Mucosa of stomach (tissue), 1 donor: ENCODE results near the gene TPRX2.
"Not testable (repeated sequence)": the region's sequence is repeated elsewhere in the genome, so short reads cannot be mapped to it uniquely, and the experiment has no call there.

Source experiments
- H3K27me3 ChIP-seq: one replicate; pipeline ENCODE4 v1.7.0; 2013; ENCODE audit warnings: mild to moderate bottlenecking, low read length; ENCODE audit not compliant: control insufficient read depth, insufficient read depth
- H3K36me3 ChIP-seq: one replicate; pipeline ENCODE4 v1.7.0; 2013; ENCODE audit warnings: low read length; ENCODE audit not compliant: control insufficient read depth, insufficient read depth
- H3K4me1 ChIP-seq: one replicate; pipeline ENCODE4 v1.7.0; 2013; ENCODE audit warnings: mild to moderate bottlenecking, low read length; ENCODE audit not compliant: control insufficient read depth, insufficient read depth
- H3K4me3 ChIP-seq: one replicate; pipeline ENCODE4 v1.7.0; 2013; ENCODE audit warnings: low read length
- H3K9ac ChIP-seq: one replicate; pipeline ENCODE4 v1.7.0; 2013; ENCODE audit warnings: mild to moderate bottlenecking, low read length, moderate library complexity
- H3K9me3 ChIP-seq: one replicate; pipeline ENCODE4 v1.7.0; 2013; ENCODE audit warnings: mild to moderate bottlenecking, low read length, moderate library complexity; ENCODE audit not compliant: control insufficient read depth
- donor health status: Pancreatic carcinoma.

The TPRX2 gene

DNA sequence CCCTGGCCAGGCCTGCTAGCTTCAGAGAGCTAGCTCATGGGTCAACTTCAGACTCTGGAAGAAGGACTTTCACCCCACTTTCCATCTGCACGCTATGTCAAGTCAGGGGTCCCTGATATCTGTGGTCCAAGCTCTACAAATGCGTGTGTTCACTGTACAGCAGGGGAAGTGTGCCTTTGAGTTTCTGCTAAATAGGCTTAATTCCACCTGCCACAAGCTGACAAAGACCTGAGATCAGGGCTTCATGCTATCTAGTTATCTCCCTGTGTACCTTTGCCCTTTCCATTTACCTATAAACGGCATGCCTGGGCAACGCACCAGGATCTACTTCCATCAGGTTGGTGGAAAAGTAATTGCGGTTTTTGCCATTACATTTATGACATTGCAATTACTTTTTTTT is 37.7 kb downstream of the TPRX2 start:
- Histone ChIP-seq H3K9me3 (no peaks in the 10 kb centered on the region), H3K4me1 (no peaks in the 10 kb centered on the region), H3K27me3 (no peaks in the 10 kb centered on the region), H3K4me3 (no peak overlapping the region), H3K36me3 (no peaks in the 10 kb centered on the region), H3K9ac (no peak overlapping the region)

DNA sequence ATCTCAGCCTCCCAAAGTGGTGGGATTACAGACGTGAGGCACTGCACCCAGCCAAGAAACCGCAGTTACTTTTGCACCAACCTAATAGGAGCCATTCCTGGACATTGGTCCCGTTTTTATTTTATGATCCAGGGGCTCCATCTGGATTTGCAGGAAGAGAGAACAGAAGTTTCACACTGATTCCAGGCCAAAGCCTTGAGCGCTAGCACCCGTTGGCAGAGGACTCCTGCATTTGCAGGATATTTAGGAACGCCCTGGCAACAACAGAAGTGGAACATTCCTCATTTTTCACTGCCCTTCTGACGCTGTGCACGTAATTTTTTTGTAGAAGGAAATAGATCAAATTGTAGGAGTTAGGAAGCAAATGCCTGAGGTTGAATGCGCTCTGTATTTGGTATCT is 38.8 kb downstream of the TPRX2 start:
- Histone ChIP-seq H3K4me3 (no peak overlapping the region), H3K9me3 (no peaks in the 10 kb centered on the region), H3K9ac (no peak overlapping the region), H3K4me1 (no peaks in the 10 kb centered on the region), H3K27me3 (no peaks in the 10 kb centered on the region), H3K36me3 (no peaks in the 10 kb centered on the region)

DNA sequence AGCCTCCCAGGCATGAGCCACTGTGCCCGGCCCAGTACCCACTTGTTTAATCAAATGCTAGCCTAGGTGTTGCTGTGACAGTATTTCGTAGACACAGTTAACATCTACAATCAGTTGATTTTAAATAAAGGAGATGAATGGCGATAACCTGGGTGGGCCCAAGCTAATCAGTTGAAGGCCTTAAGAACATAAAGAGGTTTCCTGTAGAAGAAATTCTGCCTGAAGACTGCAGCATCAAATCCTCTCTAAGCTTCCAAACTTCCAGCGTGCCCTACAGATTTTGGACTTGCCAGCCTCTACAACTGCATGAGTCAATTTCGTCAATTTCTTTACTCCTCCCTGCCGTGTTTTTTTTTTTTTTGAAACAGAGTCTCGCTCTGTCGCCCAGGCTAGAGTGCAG is 40.3 kb downstream of the TPRX2 start:
- Histone ChIP-seq H3K4me3 (no peak overlapping the region), H3K27me3 (no peaks in the 10 kb centered on the region), H3K4me1 (no peaks in the 10 kb centered on the region), H3K9me3 (no peaks in the 10 kb centered on the region), H3K9ac (no peak overlapping the region), H3K36me3 (no peaks in the 10 kb centered on the region)

DNA sequence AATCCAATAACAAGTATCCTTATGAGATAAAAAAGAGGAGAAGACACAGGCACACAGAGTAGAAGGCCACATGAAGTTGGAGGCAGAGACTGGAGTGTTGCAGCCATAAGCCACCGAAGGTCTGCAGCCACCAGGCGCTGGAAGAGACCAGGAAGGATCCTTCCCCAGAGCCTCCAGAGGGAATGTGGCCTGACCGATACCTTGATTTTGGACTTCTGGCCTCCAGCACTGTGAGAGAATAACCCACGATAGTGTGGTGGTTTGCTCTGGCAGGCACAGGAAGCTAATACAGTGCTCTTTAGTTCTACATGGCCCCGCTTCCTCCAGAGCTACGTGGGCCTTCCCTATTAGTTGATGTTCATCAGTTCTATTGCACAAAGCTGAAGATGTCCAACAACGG is 42.3 kb downstream of the TPRX2 start:
- Histone ChIP-seq H3K9ac (no peak overlapping the region), H3K27me3 (no peaks in the 10 kb centered on the region), H3K4me1 (no peaks in the 10 kb centered on the region), H3K4me3 (no peak overlapping the region), H3K9me3 (no peaks in the 10 kb centered on the region), H3K36me3 (no peaks in the 10 kb centered on the region)

DNA sequence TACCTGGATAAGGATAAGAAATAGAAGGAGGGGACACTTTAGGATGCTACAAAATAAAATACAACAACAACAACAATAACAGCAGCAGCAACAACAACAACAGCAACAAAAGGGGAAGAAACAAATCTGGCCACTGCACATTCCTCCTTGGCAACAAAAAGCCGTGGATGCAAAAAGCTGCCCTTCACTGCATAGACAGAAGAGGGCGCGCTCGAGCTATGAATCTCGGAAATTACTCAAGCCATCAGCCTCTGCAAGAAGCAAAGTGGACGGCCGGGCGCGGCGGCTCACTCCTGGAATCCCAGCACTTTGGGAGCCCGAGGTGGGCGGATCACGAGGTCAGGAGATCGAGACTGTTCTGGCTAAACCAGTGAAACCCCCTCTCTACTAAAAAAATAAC is 50.3 kb downstream of the TPRX2 start:
- H3K4me1 ChIP-seq: not testable (repeated sequence)

DNA sequence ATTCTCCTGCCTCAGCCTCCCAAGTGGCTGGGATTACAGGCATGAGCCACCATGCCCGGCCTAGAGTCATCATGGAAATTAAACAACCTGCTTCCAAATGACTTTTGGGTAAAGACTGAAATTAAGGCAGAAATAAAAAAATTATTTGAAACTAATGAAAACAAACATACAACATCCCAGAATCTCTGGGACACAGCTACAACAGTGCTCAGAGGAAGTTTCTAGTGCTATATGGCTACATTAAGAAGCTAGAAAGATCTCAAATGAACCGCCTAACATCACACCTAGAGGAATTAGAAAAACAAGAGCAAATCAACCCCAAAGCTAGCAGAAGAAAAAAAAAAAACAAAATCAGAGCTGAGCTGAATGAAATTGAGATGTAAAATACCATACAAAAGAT is 51.2 kb downstream of the TPRX2 start:
- H3K36me3 ChIP-seq, H3K4me3 ChIP-seq, H3K9me3 ChIP-seq, H3K4me1 ChIP-seq, H3K9ac ChIP-seq, H3K27me3 ChIP-seq: not testable (repeated sequence)

More for the DNA sequence above, 50.3 kb downstream of the TPRX2 start:
- H3K9me3 ChIP-seq, H3K4me3 ChIP-seq, H3K27me3 ChIP-seq, H3K36me3 ChIP-seq, H3K9ac ChIP-seq: not testable (repeated sequence)
